ENCODE data around the gene KDM4B. TPM values are rescaled to one million over a fixed set of nuclear protein-coding genes. Genes with fewer than 3 reads are reported as not detected.

The KDM4B gene
- total RNA-seq, 1 experiment from 2014 or later, result 43.7 TPM

GRCh38 chr19:5081443-5082161, 112.7 kb downstream of the KDM4B start:
- Histone ChIP-seq H3K27me3 (ENCODE audit: insufficient read depth, low read length) (peaks cover 2% of the 10 kb centered on the region; the same call in 1 of the 2 replicates), H2BK5ac (ENCODE audit: insufficient read length, low read length) (no peak overlapping the region), H4K91ac (ENCODE audit: insufficient read length, low read depth, low read length) (no peak overlapping the region), H2BK12ac (ENCODE audit: insufficient read length, low read depth, low read length) (no peak overlapping the region), H3K4ac (ENCODE audit: low read depth, low read length) (no peak overlapping the region), H3K23me2 (ENCODE audit: insufficient read length, low read depth, low read length, poor library complexity, severe bottlenecking) (no peaks in the 10 kb centered on the region), H3K79me1 (ENCODE audit: insufficient read depth, low read depth, low read length, poor library complexity, severe bottlenecking) (no peaks in the 10 kb centered on the region), H3K79me2 (ENCODE audit: insufficient read depth, low read length) (no peaks in the 10 kb centered on the region), H3K23ac (ENCODE audit: insufficient read length, low read depth, low read length) (no peak overlapping the region), H3K9ac (ENCODE audit: extremely low read depth, insufficient read length, low read length) (no peak overlapping the region), H3K14ac (ENCODE audit: insufficient read depth, low read length) (no peak overlapping the region), H2AFZ (ENCODE audit: low read length) (no peak overlapping the region), H4K20me1 (ENCODE audit: control insufficient read depth, insufficient read depth, insufficient read length) (no peaks in the 10 kb centered on the region), H3K9me3 (ENCODE audit: control insufficient read depth, low read depth, low read length) (no peaks in the 10 kb centered on the region), H3K27ac (ENCODE audit: insufficient read length, low read depth, low read length) (no peak overlapping the region), H3T11ph (ENCODE audit: low read length) (no peak overlapping the region), H2BK120ac (ENCODE audit: low read depth, low read length, poor library complexity, severe bottlenecking) (no peak overlapping the region), H3K4me2 (ENCODE audit: insufficient read depth, insufficient read length, low read length) (no peak overlapping the region), H3K4me1 (ENCODE audit: insufficient read depth, low read length) (no peaks in the 10 kb centered on the region), H2AK5ac (ENCODE audit: insufficient read length, low read length) (no peak overlapping the region), H4K8ac (replicated peaks; ENCODE audit: insufficient read length, low read depth, low read length) (no peak overlapping the region), H3K18ac (ENCODE audit: insufficient read length, low read depth, low read length) (no peak overlapping the region), H4K5ac (ENCODE audit: insufficient read length, low read depth, low read length) (no peak overlapping the region), H3K56ac (ENCODE audit: insufficient read length, low read depth, low read length) (no peak overlapping the region), H2BK15ac (ENCODE audit: low read depth, low read length) (no peak overlapping the region), H2BK20ac (ENCODE audit: low read depth, low read length, poor library complexity, severe bottlenecking) (no peak overlapping the region)
- no peak for TF ChIP-seq CTCF (conservative IDR thresholded peaks at IDR 0.05)
- Mint-ChIP-seq H3K36me3 (ENCODE audit: insufficient read depth in 1 of 3, low read depth in 3 of 3) (peaks cover under 1 to 45% (median 33%) of the 10 kb centered on the region in 3 experiments; a peak in 6 of 7 replicates), H3K9me3 (no peaks in the 10 kb centered on the region; a peak in 1 of 5 replicates), H3K4me1 (peaks cover 0 to 12% of the 10 kb centered on the region in 2 experiments; a peak in 2 of 4 replicates), H3K4me3 (no peak overlapping the region), H3K27ac (peak overlapping the region in 1 of 3 experiments; percentile 53; a peak in 1 of 7 replicates), H3K27me3 (ENCODE audit: low read depth) (no peaks in the 10 kb centered on the region)
- WGBS (ENCODE audit: extremely low coverage, insufficient read length, low lambda C conversion rate), result no CpG with 5 or more reads among the region's 28 CpGs
- DNase-seq, result no peak
